Measurements from ENCODE around the gene DMGDH. TPM values are rescaled to one million over a fixed set of nuclear protein-coding genes. Genes with fewer than 3 reads are reported as not detected.

Gene DMGDH
- total RNA-seq, 2 experiments from 2014 or later = 0.23 to 0.30 TPM

- H3K36me3 Mint-ChIP-seq (ENCODE audit: low read depth) = no peaks in the 10 kb centered on the region
Observed at GRCh38 chr5:79022771-79023170, 46.7 kb downstream of the DMGDH start.

DNA sequence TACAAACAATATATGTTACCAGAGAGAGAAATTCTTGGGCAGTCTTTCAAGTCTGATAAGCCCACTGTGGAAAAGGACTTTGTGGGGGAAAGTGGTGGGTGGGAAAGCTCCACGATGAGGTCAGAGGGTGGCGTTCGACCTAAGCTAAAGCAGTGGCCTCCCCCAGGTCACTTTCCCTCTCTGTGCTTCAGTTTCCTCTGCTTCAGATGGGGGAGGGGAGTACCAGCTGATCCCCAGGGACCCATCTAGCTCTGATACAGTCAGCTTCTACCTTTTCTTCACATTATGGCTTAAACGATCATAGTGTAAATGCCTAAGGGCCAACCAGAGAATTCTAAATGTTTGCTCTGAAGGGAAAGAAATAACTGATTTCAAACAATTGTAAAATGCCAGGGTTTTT, 47.7 kb downstream of the DMGDH start:
- POLR2A ChIA-PET = no interaction called here
- Mint-ChIP-seq H3K9me3 (no peaks in the 10 kb centered on the region), H3K36me3 (ENCODE audit: low read depth) (no peaks in the 10 kb centered on the region), H3K27me3 (peaks cover 62% of the 10 kb centered on the region), H3K4me1 (peaks cover 3% of the 10 kb centered on the region), H3K4me3 (no peak overlapping the region), H3K27ac (no peak overlapping the region)
- CTCF ChIA-PET = interaction anchor here (0.7 to 9.5 kb wide), 9 partner anchors 8 to 447 kb away, joined by 3 to 220 read pairs (median 5); partner anchors contain the start of gene ARSB
- no peak for DNase-seq

More at GRCh38 chr5:79022771-79023170, 46.7 kb downstream of the DMGDH start:
- Mint-ChIP-seq H3K4me3 (no peak overlapping the region), H3K9me3 (no peaks in the 10 kb centered on the region), H3K27me3 (peaks cover 60% of the 10 kb centered on the region), H3K27ac (no peak overlapping the region), H3K4me1 (peaks cover 3% of the 10 kb centered on the region)
- CTCF ChIA-PET = interaction anchor here (1.0 to 9.5 kb wide), 10 partner anchors 11 to 445 kb away, joined by 3 to 220 read pairs (median 4); partner anchors contain the start of gene ARSB
- DNase-seq = no peak
- POLR2A ChIA-PET = interaction anchor here (1.0 kb wide), 1 partner anchor 37 kb away, joined by 3 read pairs; no protein-coding TSS in a partner anchor

DNA sequence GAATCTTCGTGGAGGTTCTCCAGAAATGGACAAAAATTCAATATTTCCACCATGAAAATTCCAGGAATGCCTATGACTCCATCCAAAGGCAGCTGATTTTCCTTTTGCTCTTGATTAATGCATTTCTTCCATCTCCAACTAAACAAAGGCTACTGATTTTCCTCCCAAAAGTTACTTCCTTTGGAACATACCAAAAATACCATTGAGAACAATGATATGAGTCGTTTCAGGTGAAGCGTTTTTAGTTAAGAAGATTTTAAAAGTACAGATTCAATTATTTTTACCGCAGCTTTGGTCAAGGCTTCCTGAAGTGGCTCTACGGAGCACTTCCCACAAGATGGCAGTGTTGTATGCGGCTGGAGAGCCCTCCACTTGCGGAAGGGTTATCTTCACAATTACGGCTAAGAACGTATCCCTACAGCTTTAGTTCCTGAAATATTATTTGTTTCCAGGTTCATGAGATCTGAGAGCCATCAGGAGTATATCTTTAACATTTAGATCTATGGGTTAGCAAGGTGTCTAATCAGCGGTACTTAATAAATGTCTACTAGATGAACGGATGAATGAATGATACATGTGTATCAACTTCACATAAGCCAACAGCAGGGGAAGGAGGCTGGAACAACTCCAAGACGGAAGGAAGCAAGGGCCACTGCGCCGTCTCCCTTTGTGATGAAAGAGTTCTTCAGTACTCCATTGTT, 48.5 kb downstream of the DMGDH start:
- ChIA-PET CTCF (interaction anchor here (0.6 to 9.5 kb wide), 13 partner anchors 9 to 1116 kb away, joined by 3 to 220 read pairs (median 4); partner anchors contain the start of gene ARSB), POLR2A (interaction anchor here (2.9 kb wide), 1 partner anchor 36 kb away, joined by 17 read pairs; the partner anchor contains the start of gene ARSB)
- H3K27me3 Mint-ChIP-seq = peaks cover 62% of the 10 kb centered on the region
- peaks cover 3% of the 10 kb centered on the region for H3K4me1 Mint-ChIP-seq
- H3K9me3 Mint-ChIP-seq = no peaks in the 10 kb centered on the region
- peak; percentile 45 for DNase-seq
- H3K27ac Mint-ChIP-seq = no peak overlapping the region
- H3K36me3 Mint-ChIP-seq (ENCODE audit: low read depth) = no peaks in the 10 kb centered on the region
- H3K4me3 Mint-ChIP-seq = no peak overlapping the region

DNA sequence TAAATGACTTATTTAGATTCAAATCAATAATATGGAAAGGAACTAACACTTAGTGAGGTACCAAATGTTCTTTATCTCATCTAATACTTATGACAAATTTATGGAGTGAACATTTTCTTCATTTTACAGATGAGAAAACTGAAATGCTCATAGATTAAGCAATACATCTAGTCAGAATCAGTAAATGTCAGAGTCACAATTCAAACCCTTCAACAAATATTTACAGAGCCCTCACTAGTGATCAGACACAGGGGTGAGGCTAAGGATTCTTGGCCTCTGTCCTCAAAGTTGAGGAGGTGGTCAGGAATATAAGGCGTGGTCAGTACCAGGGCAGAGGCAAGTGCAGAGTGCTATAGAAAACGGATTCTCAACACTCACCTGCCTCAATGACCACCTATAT, 54.8 kb downstream of the DMGDH start:
- no peak for DNase-seq
- no peaks in the 10 kb centered on the region for H3K4me1 Mint-ChIP-seq
- H3K27me3 Mint-ChIP-seq = peaks cover 53% of the 10 kb centered on the region
- no peaks in the 10 kb centered on the region for H3K9me3 Mint-ChIP-seq
- ChIA-PET CTCF (interaction anchor here (2.2 kb wide), 1 partner anchor 11 kb away, joined by 9 read pairs; no protein-coding TSS in a partner anchor), POLR2A (no interaction called here)
- no peaks in the 10 kb centered on the region for H3K36me3 Mint-ChIP-seq (ENCODE audit: low read depth)
- H3K27ac Mint-ChIP-seq = no peak overlapping the region
- no peak overlapping the region for H3K4me3 Mint-ChIP-seq

DNA sequence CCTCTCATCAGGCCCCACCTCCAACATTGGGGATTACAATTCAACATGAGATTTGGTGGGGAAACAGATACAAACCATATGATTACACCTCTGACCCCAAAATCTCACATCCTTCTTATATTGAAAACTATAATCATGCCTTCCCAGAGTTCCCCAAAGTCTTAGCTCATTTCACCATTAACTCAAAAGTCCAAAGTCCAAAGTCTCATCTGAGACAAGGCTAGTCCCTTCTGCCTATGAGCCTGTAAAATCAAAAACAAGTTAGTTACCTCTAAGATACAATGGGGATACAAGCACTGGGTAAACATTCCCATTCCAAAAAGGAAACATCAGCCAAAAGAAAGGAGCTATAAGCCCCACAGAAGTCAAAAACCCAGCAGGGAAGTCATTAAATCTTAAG, 57.6 kb downstream of the DMGDH start:
- Mint-ChIP-seq H3K27ac (no peak overlapping the region), H3K4me1 (no peaks in the 10 kb centered on the region), H3K4me3 (no peak overlapping the region), H3K27me3 (peaks cover 39% of the 10 kb centered on the region), H3K36me3 (ENCODE audit: low read depth) (no peaks in the 10 kb centered on the region), H3K9me3 (no peaks in the 10 kb centered on the region)
- ChIA-PET CTCF (interaction anchor here (1.4 kb wide), 1 partner anchor 13 kb away, joined by 5 read pairs; no protein-coding TSS in a partner anchor), POLR2A (interaction anchor here (0.6 kb wide), 1 partner anchor 467 kb away, joined by 3 read pairs; no protein-coding TSS in a partner anchor)
- DNase-seq = no peak

- ChIA-PET CTCF (interaction anchor here (1.4 to 1.8 kb wide), 2 partner anchors 13 kb away, joined by 5 to 7 read pairs; no protein-coding TSS in a partner anchor), POLR2A (no interaction called here)
- H3K4me3 Mint-ChIP-seq = no peak overlapping the region
- H3K27me3 Mint-ChIP-seq = peaks cover 34% of the 10 kb centered on the region
- DNase-seq = no peak
- no peaks in the 10 kb centered on the region for H3K9me3 Mint-ChIP-seq
- no peaks in the 10 kb centered on the region for H3K4me1 Mint-ChIP-seq
- no peak overlapping the region for H3K27ac Mint-ChIP-seq
- no peaks in the 10 kb centered on the region for H3K36me3 Mint-ChIP-seq (ENCODE audit: low read depth)
Observed at GRCh38 chr5:79011219-79011836, 58.1 kb downstream of the DMGDH start.

DNA sequence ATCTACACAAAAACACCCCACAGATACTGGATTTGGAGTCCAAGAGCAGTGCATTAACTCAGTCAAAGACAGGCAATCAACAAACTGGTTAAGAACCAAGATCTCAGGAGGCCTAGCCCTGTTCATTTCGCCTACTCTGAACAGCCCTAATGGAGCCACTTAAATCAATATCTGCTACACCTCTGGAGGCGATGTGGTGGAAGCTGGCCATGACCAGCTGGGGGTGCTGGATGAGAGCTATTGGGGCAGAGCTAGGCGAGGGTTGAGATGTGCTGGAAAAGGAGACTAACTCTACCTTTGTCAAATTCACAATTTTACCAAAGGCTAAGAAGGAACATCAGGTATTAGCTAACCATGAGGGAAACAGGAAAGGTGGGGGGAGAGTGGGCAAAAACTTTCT, 61.1 kb downstream of the DMGDH start:
- peaks cover 34% of the 10 kb centered on the region for H3K27me3 Mint-ChIP-seq
- ChIA-PET POLR2A (interaction anchor here (1.5 kb wide), 1 partner anchor 23 kb away, joined by 4 read pairs; the partner anchor contains the start of gene ARSB), CTCF (interaction anchor here (0.8 to 1.8 kb wide), 3 partner anchors 12 to 127 kb away, joined by 3 to 4 read pairs (median 3); no protein-coding TSS in a partner anchor)
- H3K36me3 Mint-ChIP-seq (ENCODE audit: low read depth) = no peaks in the 10 kb centered on the region
- no peak overlapping the region for H3K4me3 Mint-ChIP-seq
- no peaks in the 10 kb centered on the region for H3K4me1 Mint-ChIP-seq
- DNase-seq = no peak
- H3K9me3 Mint-ChIP-seq = no peaks in the 10 kb centered on the region
- no peak overlapping the region for H3K27ac Mint-ChIP-seq

- no peak overlapping the region for H3K27ac Mint-ChIP-seq
- no peak overlapping the region for H3K4me3 Mint-ChIP-seq
- POLR2A ChIA-PET = no interaction called here
- CTCF ChIA-PET = interaction anchor here (0.8 to 1.8 kb wide), 2 partner anchors 12 to 17 kb away, joined by 3 to 4 read pairs; no protein-coding TSS in a partner anchor
- no peaks in the 10 kb centered on the region for H3K4me1 Mint-ChIP-seq
- DNase-seq = no peak
- peaks cover 34% of the 10 kb centered on the region for H3K27me3 Mint-ChIP-seq
- H3K36me3 Mint-ChIP-seq (ENCODE audit: low read depth) = no peaks in the 10 kb centered on the region
- no peaks in the 10 kb centered on the region for H3K9me3 Mint-ChIP-seq
Observed at GRCh38 chr5:79007872-79008271, 61.6 kb downstream of the DMGDH start.

- no peak overlapping the region for H3K27ac Mint-ChIP-seq
- no peak for DNase-seq
- no peaks in the 10 kb centered on the region for H3K36me3 Mint-ChIP-seq (ENCODE audit: low read depth)
- H3K4me3 Mint-ChIP-seq = no peak overlapping the region
- no peaks in the 10 kb centered on the region for H3K9me3 Mint-ChIP-seq
- H3K27me3 Mint-ChIP-seq = peaks cover 35% of the 10 kb centered on the region
- no peaks in the 10 kb centered on the region for H3K4me1 Mint-ChIP-seq
- POLR2A ChIA-PET = no interaction called here
- CTCF ChIA-PET = interaction anchor here (0.6 kb wide), 1 partner anchor 19 kb away, joined by 3 read pairs; no protein-coding TSS in a partner anchor
Observed at GRCh38 chr5:79005936-79006631, 63.4 kb downstream of the DMGDH start.

- ChIA-PET CTCF (no interaction called here), POLR2A (no interaction called here)
- peaks cover 34% of the 10 kb centered on the region for H3K27me3 Mint-ChIP-seq
- no peak for DNase-seq
- no peak overlapping the region for H3K4me3 Mint-ChIP-seq
- H3K9me3 Mint-ChIP-seq = no peaks in the 10 kb centered on the region
- H3K4me1 Mint-ChIP-seq = no peaks in the 10 kb centered on the region
- no peaks in the 10 kb centered on the region for H3K36me3 Mint-ChIP-seq (ENCODE audit: low read depth)
- no peak overlapping the region for H3K27ac Mint-ChIP-seq
Observed at GRCh38 chr5:79005151-79005550, 64.3 kb downstream of the DMGDH start.

GRCh38 chr5:79002374-79002773, 67.1 kb downstream of the DMGDH start:
- H3K27ac Mint-ChIP-seq = no peak overlapping the region
- H3K27me3 Mint-ChIP-seq = peaks cover 42% of the 10 kb centered on the region
- DNase-seq = no peak
- no peak overlapping the region for H3K4me3 Mint-ChIP-seq
- H3K4me1 Mint-ChIP-seq = no peaks in the 10 kb centered on the region
- ChIA-PET POLR2A (no interaction called here), CTCF (no interaction called here)
- no peaks in the 10 kb centered on the region for H3K9me3 Mint-ChIP-seq
- H3K36me3 Mint-ChIP-seq (ENCODE audit: low read depth) = no peaks in the 10 kb centered on the region

- H3K4me1 Mint-ChIP-seq = no peaks in the 10 kb centered on the region
- no peak for DNase-seq
- no peaks in the 10 kb centered on the region for H3K9me3 Mint-ChIP-seq
- no peak overlapping the region for H3K4me3 Mint-ChIP-seq
- no peaks in the 10 kb centered on the region for H3K36me3 Mint-ChIP-seq (ENCODE audit: low read depth)
- peaks cover 45% of the 10 kb centered on the region for H3K27me3 Mint-ChIP-seq
- POLR2A ChIA-PET = interaction anchor here (0.9 kb wide), 1 partner anchor 12 kb away, joined by 3 read pairs; no protein-coding TSS in a partner anchor
- no peak overlapping the region for H3K27ac Mint-ChIP-seq
- CTCF ChIA-PET = no interaction called here
Observed at GRCh38 chr5:79001471-79001870, 68.0 kb downstream of the DMGDH start.

- Mint-ChIP-seq H3K27ac (no peak overlapping the region), H3K4me3 (no peak overlapping the region), H3K9me3 (no peaks in the 10 kb centered on the region), H3K27me3 (peaks cover 24% of the 10 kb centered on the region), H3K4me1 (peaks cover 10% of the 10 kb centered on the region), H3K36me3 (ENCODE audit: low read depth) (no peaks in the 10 kb centered on the region)
- CTCF ChIA-PET = no interaction called here
- no peak for DNase-seq
- POLR2A ChIA-PET = interaction anchor here (1.0 kb wide), 1 partner anchor 12 kb away, joined by 5 read pairs; the partner anchor contains the start of gene ARSB
Observed at GRCh38 chr5:78997090-78997489, 72.4 kb downstream of the DMGDH start.
